ENCODE results near the gene PLXNB2.
"Not testable (repeated sequence)": the region's sequence is repeated elsewhere in the genome, so short reads cannot be mapped to it uniquely, and the experiment has no call there.

Gene PLXNB2

DNA sequence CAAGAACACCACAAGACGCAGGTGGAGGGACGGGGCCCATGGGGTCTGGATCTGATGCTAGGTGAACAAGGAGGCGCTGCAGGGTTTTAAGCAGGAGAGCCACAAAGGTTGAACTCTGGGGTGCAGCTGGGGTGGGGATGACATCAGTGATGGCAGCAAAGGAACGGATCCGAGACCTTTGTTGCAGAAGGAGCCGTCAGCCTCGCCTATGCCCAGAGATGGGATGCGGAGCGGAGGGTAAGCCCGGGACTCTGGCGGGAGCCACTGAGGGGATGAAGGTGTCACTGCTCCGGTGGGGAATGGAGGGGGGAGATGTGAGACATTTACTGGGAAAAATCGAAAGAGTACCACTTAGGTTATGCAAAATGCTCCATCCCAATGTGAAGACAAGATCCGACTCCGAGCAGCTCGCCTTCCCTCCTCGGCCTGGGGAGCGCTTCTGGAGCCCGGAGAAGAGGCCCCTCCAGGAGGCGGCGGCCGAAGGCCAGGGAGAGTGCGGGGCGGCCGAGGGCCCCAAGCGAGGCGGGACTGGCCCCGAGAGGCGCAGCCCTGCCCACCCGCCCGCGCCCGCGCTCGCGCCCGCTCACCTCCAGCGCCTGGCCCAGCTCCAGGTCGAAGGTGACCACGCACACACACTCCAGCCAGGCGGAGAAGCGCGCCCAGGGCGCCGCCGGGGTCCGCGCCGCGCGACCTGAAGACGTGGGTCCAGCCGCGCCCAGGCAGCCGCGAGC is 18.9 kb upstream of the PLXNB2 start:
- H3K9me3 ChIP-seq (replicated peaks; ENCODE audit: insufficient read depth, low read length): no peaks in the 10 kb centered on the region
- no peaks in the 10 kb centered on the region; the same call in 1 of the 2 replicates for H3K27me3 ChIP-seq (replicated peaks; ENCODE audit: insufficient read depth, low read length)
- no peak for TF ChIP-seq EZH2 (optimal IDR thresholded peaks at IDR 0.05; ENCODE audit: low read depth, low read length)
- no peak for TF ChIP-seq EZH2phosphoT487 (IDR thresholded peaks at IDR 0.05; ENCODE audit: low read length)
- TF ChIP-seq, protein P1, sequence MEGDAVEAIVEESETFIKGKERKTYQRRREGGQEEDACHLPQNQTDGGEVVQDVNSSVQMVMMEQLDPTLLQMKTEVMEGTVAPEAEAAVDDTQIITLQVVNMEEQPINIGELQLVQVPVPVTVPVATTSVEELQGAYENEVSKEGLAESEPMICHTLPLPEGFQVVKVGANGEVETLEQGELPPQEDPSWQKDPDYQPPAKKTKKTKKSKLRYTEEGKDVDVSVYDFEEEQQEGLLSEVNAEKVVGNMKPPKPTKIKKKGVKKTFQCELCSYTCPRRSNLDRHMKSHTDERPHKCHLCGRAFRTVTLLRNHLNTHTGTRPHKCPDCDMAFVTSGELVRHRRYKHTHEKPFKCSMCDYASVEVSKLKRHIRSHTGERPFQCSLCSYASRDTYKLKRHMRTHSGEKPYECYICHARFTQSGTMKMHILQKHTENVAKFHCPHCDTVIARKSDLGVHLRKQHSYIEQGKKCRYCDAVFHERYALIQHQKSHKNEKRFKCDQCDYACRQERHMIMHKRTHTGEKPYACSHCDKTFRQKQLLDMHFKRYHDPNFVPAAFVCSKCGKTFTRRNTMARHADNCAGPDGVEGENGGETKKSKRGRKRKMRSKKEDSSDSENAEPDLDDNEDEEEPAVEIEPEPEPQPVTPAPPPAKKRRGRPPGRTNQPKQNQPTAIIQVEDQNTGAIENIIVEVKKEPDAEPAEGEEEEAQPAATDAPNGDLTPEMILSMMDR (IDR thresholded peaks at IDR 0.05; ENCODE audit: low read length): no peak
- no peaks in the 10 kb centered on the region for H3K36me3 ChIP-seq (replicated peaks; ENCODE audit: insufficient read depth, low read length)
- H2AFZ ChIP-seq (ENCODE audit: low read length): no peak overlapping the region
- H3K4me1 ChIP-seq (ENCODE audit: low read length): peaks cover 7% of the 10 kb centered on the region; the same call in 1 of the 2 replicates
- DNase-seq: no peak
- H3K4me2 ChIP-seq (ENCODE audit: low read depth, low read length): peak overlapping the region; percentile 77
- H3K4me3 ChIP-seq (ENCODE audit: low read length): peak overlapping the region; percentile 37
- H3K9ac ChIP-seq (ENCODE audit: low read length): peak overlapping the region; percentile 19; the same call in 1 of the 2 replicates
- H4K20me1 ChIP-seq (ENCODE audit: insufficient read depth, low read length): no peaks in the 10 kb centered on the region
- H3K9me2 ChIP-seq (replicated peaks; ENCODE audit: insufficient read depth, low read length): no peaks in the 10 kb centered on the region
- no peak overlapping the region for H3K27ac ChIP-seq (ENCODE audit: low read length)
- no peaks in the 10 kb centered on the region for H3K79me2 ChIP-seq (ENCODE audit: low read length)
- no peaks in the 10 kb centered on the region; the same call in 1 of the 2 replicates for H3F3A ChIP-seq (ENCODE audit: insufficient read depth, low read length)

DNA sequence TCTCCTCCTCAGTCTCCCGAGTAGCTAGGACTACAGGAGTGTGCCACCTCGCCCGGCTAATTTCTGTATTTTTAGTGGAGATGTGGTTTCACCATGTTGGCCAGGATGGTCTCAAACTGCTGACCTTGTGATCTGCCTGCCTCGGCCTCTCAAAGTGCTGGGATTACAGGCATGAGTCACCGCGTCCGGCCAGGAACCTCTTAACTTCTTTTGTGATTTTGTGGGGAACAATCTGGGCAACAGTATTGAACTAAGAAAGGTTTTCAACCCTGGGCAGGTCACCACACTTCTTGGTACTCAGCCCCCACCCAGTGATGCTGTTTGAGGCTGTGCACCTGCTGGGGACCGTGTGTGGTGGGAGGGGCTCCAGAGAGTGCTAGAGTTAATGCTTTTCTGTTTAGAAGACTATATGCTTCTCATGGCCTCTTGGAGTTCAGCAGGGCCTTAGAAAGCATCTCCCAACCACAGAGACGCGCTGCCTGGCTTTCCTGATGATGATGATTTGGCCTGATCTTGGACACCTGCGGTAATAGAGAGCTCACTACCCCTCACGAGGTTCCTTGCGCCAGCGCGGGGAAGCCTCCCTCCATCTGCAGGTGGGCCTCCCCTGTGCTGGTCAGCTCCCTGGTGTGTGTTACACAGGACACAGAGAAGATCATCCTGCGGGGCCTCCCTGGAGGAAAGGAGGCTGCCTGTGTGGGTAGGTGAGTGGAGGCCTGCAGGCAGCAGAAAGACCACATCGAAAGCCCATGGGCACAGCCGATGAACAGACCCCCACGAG is 18.2 kb upstream of the PLXNB2 start:
- no peak for DNase-seq
- Histone ChIP-seq H3K9me3 (replicated peaks; ENCODE audit: insufficient read depth, low read length) (no peaks in the 10 kb centered on the region), H3K27me3 (replicated peaks; ENCODE audit: insufficient read depth, low read length) (no peaks in the 10 kb centered on the region), H3K4me2 (ENCODE audit: low read depth, low read length) (no peak overlapping the region), H3K36me3 (replicated peaks; ENCODE audit: insufficient read depth, low read length) (no peaks in the 10 kb centered on the region), H3K9ac (ENCODE audit: low read length) (no peak overlapping the region), H3K79me2 (ENCODE audit: low read length) (no peaks in the 10 kb centered on the region), H3K4me1 (ENCODE audit: low read length) (peaks cover 8% of the 10 kb centered on the region; the same call in 1 of the 2 replicates), H3K9me2 (replicated peaks; ENCODE audit: insufficient read depth, low read length) (no peaks in the 10 kb centered on the region), H3F3A (ENCODE audit: insufficient read depth, low read length) (no peaks in the 10 kb centered on the region; the same call in 1 of the 2 replicates), H3K4me3 (ENCODE audit: low read length) (no peak overlapping the region), H3K27ac (ENCODE audit: low read length) (no peak overlapping the region), H4K20me1 (ENCODE audit: insufficient read depth, low read length) (no peaks in the 10 kb centered on the region), H2AFZ (ENCODE audit: low read length) (no peak overlapping the region)
- no peak for TF ChIP-seq EZH2phosphoT487 (IDR thresholded peaks at IDR 0.05; ENCODE audit: low read length)

DNA sequence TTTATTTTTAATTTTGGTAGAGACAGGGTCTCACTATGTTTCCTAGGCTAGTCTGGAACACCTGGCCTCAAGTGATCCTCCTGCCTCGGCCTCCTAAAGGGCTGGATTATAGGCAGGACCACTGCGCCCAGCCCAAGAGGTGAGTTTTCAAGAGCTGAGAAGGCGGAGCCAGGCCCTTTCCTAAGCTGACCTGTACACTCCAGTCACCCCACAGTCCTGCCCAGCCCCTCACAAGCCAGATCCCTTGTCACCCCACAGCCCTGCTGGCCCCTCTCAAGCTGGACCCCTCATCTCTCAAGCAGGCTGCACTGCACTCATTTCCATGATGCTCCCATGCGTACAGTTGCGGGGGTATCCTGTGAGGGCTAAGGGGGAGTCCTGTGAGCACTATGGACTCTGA is 16.5 kb upstream of the PLXNB2 start:
- Histone ChIP-seq H3K27ac (ENCODE audit: low read length) (no peak overlapping the region), H3K4me3 (ENCODE audit: low read length) (no peak overlapping the region), H3K4me1 (ENCODE audit: low read length) (peaks cover 12% of the 10 kb centered on the region; the same call in 1 of the 2 replicates), H3K9me3 (replicated peaks; ENCODE audit: insufficient read depth, low read length) (no peaks in the 10 kb centered on the region), H3K4me2 (ENCODE audit: low read depth, low read length) (no peak overlapping the region), H2AFZ (ENCODE audit: low read length) (no peak overlapping the region), H3K36me3 (replicated peaks; ENCODE audit: insufficient read depth, low read length) (no peaks in the 10 kb centered on the region), H3K27me3 (replicated peaks; ENCODE audit: insufficient read depth, low read length) (no peaks in the 10 kb centered on the region), H3F3A (ENCODE audit: insufficient read depth, low read length) (no peaks in the 10 kb centered on the region; the same call in 1 of the 2 replicates), H3K9ac (ENCODE audit: low read length) (no peak overlapping the region), H3K79me2 (ENCODE audit: low read length) (no peaks in the 10 kb centered on the region), H3K9me2 (replicated peaks; ENCODE audit: insufficient read depth, low read length) (no peaks in the 10 kb centered on the region), H4K20me1 (ENCODE audit: insufficient read depth, low read length) (no peaks in the 10 kb centered on the region)
- no peak for DNase-seq
- TF ChIP-seq EZH2 (optimal IDR thresholded peaks at IDR 0.05; ENCODE audit: low read depth, low read length) (no peak), EZH2phosphoT487 (IDR thresholded peaks at IDR 0.05; ENCODE audit: low read length) (no peak)
- TF ChIP-seq, protein P1 (IDR thresholded peaks at IDR 0.05; ENCODE audit: low read length): no peak

DNA sequence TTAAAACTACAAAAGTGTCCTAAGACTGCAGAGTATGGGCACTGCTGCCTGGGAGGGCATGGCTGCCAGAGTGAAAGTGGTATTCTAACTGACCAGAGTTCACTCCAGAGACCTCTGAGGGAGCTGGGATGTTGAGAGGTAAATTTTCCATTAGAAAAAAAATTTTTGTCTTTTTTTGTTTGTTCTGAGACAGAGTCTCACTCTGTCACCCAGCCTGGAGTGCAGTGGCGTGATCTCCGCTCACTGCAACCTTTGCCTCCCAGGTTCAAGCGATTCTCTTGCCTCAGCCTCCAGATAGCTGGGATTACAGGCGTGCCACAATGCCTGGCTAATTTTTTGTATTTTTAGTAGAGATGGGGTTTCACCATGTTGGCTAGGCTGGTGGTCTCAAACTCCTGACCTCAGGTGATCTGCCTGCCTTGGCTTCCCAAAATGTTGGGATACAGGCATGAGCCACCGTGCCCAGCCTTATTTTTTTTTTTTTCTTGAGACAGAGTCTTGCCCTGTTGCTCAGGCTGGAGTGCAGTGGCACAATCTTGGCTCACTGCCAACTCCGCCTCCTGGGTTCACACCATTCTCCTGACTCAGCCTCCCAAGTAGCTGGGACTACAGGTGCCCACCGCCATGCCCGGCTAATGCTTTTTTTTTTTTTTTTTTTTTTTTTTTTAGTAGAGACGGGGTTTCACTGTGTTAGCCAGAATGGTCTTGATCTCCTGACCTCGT is 15.1 kb upstream of the PLXNB2 start:
- H3K36me3 ChIP-seq (replicated peaks; ENCODE audit: insufficient read depth, low read length); DNase-seq; H3K27me3 ChIP-seq (replicated peaks; ENCODE audit: insufficient read depth, low read length); H3K4me3 ChIP-seq (ENCODE audit: low read length); H3K79me2 ChIP-seq (ENCODE audit: low read length); H3K9ac ChIP-seq (ENCODE audit: low read length); H4K20me1 ChIP-seq (ENCODE audit: insufficient read depth, low read length); H3K9me2 ChIP-seq (replicated peaks; ENCODE audit: insufficient read depth, low read length); H2AFZ ChIP-seq (ENCODE audit: low read length); H3K4me2 ChIP-seq (ENCODE audit: low read depth, low read length); H3F3A ChIP-seq (ENCODE audit: insufficient read depth, low read length); H3K9me3 ChIP-seq (replicated peaks; ENCODE audit: insufficient read depth, low read length); H3K27ac ChIP-seq (ENCODE audit: low read length): not testable (repeated sequence)
- H3K4me1 ChIP-seq (ENCODE audit: low read length): peaks cover 11% of the 10 kb centered on the region; the same call in 1 of the 2 replicates
